Superior temporal gyrus (tissue), 1 donor: ENCODE results near the gene DPP4.
A peak's percentile ranks its signal among the peaks of the same experiment; 100 is the strongest.
"Not testable (repeated sequence)": the region's sequence is repeated elsewhere in the genome, so short reads cannot be mapped to it uniquely, and the experiment has no call there.

Experiments used
- DNase-seq: peaks from one replicate; pipeline ENCODE4 v3.0.0-alpha.2; 2016; ENCODE audit errors: extremely low spot score

The DPP4 gene

DNA sequence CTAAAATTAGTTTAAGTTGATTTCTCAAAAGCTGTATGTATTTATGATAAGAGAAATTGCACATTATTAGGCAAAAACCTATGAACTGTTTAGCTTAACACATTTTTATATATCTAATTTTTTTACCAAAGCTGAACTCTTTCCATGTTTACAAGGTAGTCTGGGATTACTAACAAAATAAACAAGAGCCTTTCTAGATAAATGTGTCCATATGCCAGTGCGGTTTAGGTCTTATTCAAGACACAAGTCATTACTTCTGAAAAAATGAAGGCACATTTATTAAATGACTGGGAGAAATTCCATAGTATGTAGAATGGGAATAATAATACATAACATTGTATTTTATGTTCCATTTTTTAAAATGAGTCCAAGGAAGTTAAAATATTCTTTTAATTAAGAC lies 82.0 kb downstream of the DPP4 start:
- no peak for DNase-seq

DNA sequence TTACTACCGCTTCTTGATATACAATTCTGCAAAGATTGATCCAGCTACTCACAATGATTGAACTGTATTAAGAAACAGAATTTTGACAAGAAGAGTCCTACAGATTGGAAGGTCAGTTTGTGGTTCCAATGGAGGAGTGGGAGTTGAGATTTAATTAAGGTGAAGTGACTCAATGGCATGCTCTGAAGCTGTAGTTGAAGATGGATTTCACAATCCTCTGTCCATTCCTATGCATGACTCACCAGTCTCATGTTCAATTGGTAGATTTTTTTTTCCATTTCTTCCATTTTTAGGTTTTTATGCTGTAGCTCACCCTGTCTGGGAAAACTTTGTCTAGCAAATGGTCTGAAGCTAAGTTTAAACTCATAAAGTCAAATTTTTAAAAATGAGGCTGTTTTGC lies 83.3 kb downstream of the DPP4 start:
- no peak for DNase-seq

DNA sequence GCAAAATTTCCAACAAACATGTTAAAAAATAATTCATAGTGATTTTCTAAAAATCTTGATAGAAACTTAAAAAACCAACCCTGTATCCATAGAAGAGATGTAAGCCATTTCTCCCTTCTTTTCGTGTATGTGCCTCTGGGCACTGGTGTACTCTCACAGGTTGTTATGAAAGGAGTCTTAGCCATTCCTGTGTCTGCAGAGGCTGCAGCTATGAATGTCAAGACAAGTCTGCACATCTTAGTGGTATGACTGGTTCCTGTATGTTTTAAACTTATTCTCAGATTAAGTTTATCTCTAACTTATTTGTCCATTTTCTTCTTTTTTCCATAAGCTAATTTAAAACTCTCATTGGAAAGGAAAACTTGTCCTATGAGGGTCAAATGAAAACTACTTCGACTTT lies 84.0 kb downstream of the DPP4 start:
- no peak for DNase-seq

DNA sequence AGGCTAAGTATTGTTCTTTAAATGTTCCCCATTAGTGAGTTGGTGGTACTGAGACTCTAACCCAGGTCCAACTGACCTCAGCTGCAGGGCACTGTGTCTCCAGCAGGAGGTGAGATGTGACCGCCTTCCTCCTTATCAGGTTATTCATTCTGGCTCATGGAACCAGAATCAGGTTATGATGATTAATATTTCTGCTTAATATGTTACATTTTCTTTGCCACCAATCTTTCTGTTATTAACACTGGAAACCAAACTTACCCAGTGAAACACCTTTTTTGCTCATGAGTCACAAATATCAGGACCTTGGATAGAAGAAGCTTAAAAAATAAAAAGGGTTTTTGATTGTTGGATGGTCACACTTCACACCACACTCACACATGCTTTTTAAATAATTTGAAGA lies 85.4 kb downstream of the DPP4 start:
- DNase-seq = no peak

DNA sequence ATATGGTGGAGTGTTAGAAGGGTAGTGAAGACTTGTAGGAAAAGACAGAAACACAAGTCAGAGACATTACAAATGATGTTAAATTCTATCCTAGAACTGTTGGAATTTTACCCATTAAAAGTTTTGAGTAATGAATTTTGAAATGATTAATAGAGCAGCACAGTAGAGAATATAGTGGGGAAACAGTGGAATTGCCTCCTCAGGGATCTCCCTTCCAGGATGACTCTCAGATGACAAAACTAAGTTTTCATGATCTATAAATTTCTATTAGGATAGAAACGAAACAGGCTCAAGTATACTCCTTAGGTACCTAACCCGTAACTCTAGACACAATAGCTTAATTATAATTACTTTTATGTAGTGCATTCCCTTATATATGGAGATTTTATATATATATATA lies 86.7 kb downstream of the DPP4 start:
- no peak for DNase-seq

DNA sequence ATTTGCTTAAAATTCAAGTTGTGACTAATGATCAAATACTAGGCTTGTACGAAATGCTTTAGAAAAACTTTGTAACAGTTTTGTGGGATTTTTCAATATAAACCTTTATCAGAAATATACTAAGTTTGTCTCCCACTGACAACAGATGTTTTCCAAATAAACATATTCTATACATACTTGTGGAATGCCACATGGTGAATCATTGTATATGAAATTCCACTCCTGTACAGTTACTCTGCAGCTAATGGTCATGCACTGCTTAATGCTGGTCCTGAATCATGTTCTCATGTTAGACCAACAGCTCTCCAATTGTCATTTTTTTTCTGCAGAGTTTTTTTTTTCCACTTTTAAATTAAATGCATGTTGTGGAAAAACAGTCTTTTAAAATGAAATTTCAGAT lies 90.1 kb downstream of the DPP4 start:
- no peak for DNase-seq

DNA sequence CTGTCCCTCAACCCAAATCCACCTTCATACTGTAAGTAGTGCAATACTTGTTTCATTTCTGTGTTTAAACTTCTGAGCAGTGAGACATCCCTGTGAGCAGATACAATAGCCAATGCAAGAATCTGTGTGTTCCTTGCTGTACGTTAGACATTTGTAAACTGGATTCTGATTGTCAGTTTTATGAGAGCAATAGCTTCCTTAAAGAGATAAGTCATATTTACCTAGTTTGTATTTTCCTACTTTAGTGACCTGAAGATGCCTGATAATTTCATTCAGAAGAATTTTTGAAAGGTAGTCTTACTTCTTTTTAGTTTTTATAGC lies 90.7 kb downstream of the DPP4 start:
- DNase-seq = no peak

DNA sequence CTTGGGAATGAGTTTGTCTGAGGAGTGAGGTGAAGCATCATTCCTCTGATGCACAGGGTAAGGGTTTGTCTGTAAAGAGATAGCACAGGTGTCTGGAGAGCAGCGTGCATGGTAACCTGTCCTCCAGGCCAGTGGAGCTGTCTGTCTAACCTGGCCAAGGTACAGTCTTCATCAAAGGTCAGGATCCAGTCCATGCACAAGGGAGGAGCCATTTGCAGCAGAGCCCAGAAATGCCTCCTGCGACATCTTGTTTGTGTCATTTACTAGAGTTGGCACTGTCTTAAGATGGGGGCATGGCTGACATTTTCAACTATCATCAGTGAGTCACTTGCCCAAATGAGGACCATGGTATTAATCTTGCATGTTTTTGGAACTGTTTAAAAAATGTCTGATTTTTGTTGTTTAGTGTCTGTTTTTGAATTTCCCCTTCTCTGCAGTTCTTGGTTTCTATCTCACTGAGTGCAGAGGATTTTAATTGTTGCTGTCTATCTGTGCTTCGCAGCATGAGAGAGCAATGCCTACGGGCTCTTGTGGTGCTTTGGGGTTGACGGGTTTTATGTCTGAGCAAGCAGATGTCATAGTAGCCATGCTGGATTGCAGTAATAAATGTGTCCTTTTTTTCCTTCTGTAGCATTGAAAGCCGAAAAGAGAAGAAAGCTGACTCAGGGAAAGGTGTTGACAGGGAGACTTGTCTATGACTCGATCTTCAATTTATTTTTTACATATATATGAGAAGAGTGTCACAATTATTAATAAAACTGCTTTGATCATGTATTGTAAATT lies 91.3 kb downstream of the DPP4 start:
- no peak for DNase-seq

DNA sequence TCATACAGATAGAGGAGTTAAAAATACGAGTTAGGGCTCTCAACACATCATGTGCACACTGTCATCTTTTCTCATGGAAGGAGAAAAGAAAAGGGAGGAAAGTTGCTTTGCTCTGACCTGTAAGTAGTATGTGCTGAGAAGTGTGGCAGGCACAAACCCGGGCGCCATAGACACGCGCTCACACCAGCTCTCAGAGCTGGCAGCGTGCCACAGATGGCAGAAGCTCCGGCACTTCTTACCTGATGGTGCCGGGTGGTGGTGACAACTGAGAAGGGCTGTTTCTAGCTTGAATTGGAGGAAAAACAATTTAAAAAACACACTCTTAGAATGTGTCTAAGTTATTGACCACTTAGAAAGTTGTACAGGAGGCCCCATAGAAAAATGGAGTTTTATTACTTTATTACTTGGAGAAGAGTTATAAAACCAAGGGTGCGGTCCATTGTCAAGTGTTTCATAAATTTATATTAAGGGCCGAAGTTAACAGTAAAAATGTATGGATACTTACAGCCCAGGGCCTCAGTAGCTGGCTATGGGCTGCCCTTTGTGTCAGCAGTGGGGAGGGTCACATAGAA lies 92.2 kb downstream of the DPP4 start:
- no peak for DNase-seq

DNA sequence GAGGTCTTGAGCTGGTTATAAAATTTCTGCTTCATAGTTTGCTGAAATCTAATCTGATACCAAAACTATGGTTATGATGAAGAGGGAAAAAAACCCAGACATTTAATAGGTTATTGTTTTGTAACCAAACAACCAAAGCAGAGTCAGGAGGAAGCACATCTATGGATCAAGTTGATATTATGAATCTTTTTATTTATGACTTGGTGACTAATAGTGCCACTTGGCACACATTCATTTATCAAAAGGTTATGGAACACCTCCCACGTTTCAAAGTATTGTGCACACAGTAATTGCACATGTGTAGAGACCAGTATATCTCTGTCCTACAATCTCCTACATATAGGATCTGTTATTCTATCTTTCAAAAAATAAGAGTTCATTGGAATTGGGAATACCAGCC lies 93.0 kb downstream of the DPP4 start:
- DNase-seq = no peak

DNA sequence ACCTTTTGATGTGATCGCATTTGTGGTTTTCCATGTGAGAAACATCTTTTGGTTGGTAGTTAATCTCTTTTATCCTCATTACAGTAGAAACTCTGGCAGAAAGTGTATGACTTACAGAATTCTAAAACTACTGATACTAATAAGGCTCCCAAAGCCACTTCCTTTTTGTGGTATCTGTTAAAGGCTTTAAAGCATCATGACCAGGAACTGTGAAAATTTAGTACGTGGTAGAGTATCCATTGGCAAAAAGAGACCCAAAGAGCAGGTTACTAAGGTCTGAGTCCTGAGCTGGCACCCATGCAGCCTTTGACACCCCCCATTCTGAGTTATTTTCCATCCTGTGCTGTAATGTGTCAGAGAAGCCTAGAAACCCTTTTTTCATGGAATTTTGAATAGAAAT lies 94.5 kb downstream of the DPP4 start:
- no peak for DNase-seq

DNA sequence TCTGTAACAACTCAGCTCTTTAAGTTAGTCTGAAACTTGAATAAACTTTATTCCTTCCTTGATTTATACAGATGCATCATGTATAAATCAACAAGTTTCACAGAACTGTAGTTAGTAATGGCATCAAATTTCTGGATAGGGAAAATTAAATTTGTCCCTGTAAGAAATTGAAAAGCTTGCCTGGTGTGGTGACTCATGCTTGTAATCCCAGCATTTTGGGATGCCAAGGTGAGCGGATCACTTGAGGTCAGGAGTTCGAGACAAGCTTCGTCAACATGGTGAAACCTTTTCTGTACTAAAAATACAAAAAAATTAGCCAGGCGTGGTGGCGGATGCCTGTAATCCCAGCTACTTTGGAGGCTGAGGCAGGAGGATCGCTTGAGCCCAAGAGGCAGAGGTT lies 96.1 kb downstream of the DPP4 start:
- not testable (repeated sequence) for DNase-seq

DNA sequence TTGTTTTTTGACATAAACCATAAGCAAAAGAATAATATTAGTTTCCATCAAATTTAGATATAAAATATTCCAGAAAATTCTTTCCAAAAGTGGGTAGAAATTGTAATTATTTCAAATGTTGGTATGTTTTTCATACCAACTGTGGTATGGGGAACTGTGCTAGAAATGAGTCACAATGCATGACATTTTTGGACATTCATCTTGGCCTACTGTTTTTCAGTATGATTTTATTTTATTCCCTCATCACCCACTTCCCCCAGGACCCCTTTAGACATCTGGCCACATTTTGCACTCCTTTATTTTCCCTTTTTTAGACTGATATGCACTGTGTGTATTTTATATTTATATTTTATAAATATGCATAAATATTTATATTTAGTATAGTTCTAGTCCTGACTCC lies 97.1 kb downstream of the DPP4 start:
- DNase-seq = no peak

DNA sequence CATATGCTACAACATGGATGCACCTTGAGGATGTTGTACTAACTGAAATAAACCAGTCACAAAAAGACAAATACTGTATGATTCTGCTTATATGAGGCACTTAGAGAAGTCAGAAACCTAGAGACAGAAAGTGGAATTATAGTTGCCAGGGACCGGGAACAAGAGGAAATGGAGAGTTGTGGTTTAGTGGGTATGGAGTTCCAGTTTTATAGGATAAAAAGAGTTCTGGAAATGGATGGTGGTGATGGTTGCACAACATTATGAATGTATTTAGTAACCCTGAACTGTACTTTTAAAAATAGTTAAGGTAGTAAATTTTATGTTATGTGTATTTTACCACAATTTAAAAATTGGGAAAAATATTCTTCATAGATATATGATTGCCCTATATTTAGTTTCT lies 97.7 kb downstream of the DPP4 start:
- DNase-seq = no peak

DNA sequence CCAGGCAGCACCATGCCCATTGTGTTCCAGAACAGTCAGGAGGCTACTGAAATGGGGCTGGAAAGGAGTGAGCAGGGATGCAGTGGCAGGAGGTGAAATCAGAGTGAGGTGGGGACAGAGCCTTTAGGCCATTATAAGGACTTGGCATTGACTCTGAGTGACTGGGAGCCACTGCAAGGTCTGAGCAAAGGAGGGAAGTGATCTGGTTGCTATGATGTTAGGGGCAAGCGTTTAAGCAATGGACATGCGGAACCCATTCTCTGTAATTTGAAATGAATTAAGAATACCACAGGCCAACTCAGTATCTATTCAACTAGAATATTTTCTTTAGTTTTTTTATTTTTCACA lies 98.2 kb downstream of the DPP4 start:
- no peak for DNase-seq

DNA sequence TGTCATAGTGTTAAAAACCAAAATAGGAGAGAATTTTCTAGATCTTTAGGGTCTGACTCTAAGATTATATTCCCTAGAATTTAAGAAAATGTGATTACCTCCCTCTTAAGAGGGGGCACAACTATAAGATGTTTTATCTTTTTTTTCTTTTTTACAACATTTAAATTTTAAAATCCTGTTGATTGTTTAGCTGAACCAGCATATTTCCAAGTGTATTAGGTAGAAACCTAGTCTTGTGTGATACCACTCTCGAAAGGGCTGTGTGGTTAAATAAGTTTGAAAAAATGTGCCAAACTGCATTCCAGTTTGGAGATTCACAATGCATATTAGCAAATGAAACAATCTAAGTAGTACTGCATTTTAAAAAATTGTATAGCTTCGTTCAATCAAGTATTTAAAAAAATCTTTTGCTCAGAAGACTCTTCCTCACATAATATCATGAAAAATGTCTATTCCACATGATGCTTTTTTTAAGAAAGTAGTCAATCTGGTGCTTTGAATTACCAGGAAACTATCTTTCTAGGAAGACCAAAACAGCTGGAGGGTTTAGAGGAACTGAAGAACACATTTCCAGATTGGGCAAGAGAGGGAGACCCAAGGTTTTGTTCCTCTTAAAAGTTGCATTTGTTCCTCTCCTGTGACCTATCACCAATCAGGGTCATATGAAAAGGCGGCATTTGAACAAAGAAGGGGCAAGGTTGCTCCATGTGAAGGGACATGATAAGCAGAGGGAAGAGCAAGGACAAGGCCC lies 98.8 kb downstream of the DPP4 start:
- no peak for DNase-seq

DNA sequence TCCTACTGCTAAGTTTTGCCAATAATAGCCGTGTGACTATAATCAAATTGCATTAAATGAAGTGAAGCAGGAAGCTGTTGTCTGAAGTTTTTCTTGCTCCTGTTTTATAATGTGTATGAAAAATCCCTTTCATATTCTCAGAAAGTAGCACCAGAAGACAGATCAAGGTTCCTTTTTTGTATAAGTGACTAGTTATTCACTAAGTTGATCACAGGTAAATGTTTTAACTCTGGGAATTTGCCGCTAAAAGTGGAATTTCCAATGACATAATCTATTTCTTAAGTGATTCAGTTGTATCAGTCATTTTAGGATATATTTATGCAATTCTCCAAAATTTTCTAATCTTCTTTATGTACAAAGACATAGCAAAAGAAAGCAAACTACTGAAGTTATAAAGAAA lies 99.6 kb downstream of the DPP4 start:
- DNase-seq = no peak

DNA sequence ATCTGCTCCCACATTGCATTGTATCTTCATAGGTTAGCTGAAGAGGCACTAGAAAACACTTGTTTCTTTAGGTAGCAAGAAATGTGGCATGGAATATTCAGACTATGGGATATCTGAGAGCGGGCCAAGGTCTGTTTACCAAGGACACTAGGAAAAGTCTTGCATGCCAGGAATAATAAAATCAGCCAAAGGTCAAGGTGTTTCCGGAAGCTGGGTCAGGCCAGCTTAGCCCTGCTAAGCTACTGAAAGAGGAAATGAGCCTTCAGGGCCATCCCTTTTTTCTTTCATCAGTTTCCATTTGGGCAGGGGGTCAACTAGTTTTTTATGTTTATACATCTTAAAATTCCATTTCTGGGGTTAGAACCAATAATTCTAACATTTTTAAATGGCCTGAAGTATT lies 101.1 kb downstream of the DPP4 start:
- DNase-seq = no peak

DNA sequence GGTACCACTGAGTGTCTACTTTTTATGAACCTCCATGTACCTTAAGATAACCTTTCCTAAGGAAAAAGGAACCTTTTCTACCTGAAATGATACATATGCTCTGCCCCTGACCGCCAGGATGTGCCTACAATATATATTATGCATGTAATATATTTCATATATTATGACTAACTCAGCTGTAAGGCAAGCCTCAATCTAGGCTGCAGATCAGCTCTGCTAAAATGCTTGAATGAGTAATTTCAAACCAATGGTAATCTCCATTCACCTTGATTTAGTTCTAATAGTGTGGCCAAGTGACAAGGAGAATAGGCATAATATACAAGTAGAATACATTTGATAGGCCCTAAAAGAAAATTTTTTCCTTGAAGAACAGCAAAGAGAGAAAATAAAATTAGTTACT lies 101.8 kb downstream of the DPP4 start:
- no peak for DNase-seq

DNA sequence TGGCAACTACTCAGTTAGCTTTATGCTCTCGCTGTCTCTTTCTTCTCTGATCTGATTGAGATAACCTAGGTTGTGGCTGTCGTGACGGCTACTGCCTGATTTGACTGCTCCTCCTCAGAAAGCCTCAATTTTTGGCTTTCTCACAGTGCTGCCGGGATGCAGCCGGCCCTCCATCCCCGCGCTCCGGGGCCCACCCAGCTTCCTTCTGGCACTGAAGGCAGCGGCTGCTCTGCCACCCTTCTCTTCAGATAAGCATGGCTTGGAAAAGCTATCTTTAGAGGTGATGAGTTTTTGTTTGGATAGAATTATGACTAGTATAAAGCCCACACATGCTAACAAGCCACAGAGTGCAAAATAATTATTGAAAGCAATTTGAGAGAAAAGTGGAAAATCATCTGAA lies 102.5 kb downstream of the DPP4 start:
- DNase-seq = no peak

DNA sequence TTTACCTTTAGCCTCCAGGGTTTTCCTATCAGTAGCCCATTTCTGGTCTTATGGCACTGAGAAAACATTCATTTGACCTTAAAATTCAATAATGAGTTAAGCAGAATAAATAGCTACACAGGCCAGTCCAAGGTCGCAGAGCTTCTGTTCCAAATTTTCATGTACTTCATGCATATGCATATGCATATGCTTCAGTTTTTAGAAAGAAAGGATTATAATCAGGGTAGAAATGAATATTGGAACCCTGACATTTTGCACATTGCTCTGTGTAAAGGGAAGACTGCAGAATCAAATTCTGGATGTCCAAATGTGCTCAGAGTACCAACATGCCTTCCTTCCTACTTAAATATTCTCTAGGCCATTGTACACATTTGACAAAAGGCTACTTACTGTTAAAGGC lies 104.9 kb downstream of the DPP4 start:
- DNase-seq = no peak

DNA sequence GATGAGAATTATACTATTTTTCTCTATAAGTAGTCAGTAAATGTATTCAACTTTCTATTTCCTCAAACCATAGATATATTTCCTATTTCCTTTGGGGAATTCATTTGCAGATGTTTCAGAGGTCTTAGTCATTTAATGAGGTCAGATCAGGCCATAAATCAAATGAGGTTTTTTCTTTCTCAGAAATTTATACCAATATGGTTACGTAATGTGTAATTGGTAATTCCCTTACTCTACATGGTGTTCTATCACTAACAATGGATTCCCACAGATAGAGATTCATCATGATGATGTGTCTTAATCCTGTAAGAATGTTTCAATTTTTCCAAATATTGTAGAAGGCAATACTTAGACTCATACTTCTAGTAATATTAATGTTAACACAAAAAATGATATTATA lies 108.0 kb downstream of the DPP4 start:
- no peak for DNase-seq

DNA sequence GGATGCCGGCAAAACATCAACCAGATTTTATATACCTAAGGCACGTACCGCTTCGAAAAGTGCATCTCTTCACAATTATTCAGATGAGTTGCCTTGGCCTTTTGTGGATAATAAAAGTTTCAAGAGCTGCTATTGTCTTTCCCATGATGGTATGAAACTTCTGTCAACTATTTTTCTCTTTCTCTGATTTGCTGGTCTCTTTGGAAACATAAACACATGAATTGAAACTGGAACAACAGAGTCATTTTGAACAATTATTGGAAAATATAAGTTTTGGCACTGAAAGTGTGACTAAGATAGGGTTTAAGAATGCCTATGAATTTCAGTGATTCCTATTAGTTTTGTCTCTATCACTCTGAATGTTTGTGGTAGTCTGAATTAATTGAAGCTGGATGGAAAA lies 109.9 kb downstream of the DPP4 start:
- no peak for DNase-seq

DNA sequence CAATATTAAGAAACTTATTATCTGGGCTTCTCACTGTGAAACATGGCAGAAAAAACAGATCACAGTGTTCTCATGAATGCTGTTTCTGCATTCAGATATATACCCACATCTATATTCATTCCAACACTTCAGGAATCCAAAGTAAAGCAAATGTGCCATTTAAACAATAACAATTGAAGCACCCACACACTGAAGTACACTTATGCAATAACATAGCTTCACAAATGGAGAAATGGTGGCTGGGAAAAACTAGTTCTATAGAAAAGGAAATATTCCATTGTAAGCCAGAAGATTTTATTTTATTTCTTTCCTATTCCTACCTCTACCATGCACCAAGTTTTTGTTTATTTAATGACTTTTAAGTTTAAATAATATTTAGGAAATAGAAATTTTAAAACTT lies 111.9 kb downstream of the DPP4 start:
- DNase-seq = peak; percentile 67
